HCT116 (cell line): Measurements from ENCODE around the gene RAD51AP2.

ENCODE experiments used
- CTCF ChIP-seq, 3 experiments: fragments of 200-600 bp in 1 of 3; sonication (generic) in 1 of 3; IDR thresholded peaks in 2 of 3; conservative IDR thresholded peaks in 1 of 3; 2 replicates each; pipeline ENCODE4 v1.5.1; 2012 to 2017; ENCODE audit warnings: low read depth in 2 of 3, low read length in 2 of 3, antibody characterized with exemption in 1 of 3, borderline replicate concordance in 1 of 3, control low read depth in 1 of 3, mild to moderate bottlenecking in 1 of 3, mixed read lengths in 1 of 3, mixed run types in 1 of 3, moderate library complexity in 1 of 3; ENCODE audit not compliant: insufficient read depth in 1 of 3
- EZH2 ChIP-seq: fragments of 200-600 bp; sonication (generic); IDR thresholded peaks from 2 replicates; pipeline ENCODE4 v1.6.1; 2017; ENCODE audit warnings: antibody characterized with exemption, mixed run types
- EZH2phosphoT487 ChIP-seq: fragments of 200-600 bp; IDR thresholded peaks from 2 replicates; pipeline ENCODE4 v1.6.1; 2018; ENCODE audit warnings: antibody characterized with exemption, borderline replicate concordance
- JUND ChIP-seq: IDR thresholded peaks from 2 replicates; pipeline ENCODE4 v1.6.1; 2012
- POLR2A ChIP-seq: IDR thresholded peaks from 2 replicates; pipeline ENCODE4 v1.7.0; 2011; ENCODE audit warnings: borderline replicate concordance; ENCODE audit not compliant: insufficient read depth, insufficient read length; ENCODE audit errors: extremely low read depth
- POLR2AphosphoS5 ChIP-seq: IDR thresholded peaks from 2 replicates; pipeline ENCODE4 v1.6.1; 2011; ENCODE audit warnings: mild to moderate bottlenecking, low read depth, low read length, moderate library complexity
- RAD21 ChIP-seq: IDR thresholded peaks from 2 replicates; pipeline ENCODE4 v1.6.1; 2012; ENCODE audit warnings: low read depth, mild to moderate bottlenecking
- ZBTB33 ChIP-seq: IDR thresholded peaks from 2 replicates; pipeline ENCODE4 v1.6.1; 2011; ENCODE audit warnings: mild to moderate bottlenecking, low read length, moderate library complexity; ENCODE audit not compliant: insufficient replicate concordance; ENCODE audit errors: extremely low read depth

- TF ChIP-seq CTCF (IDR thresholded peaks at IDR 0.05 in 2 of 3, conservative IDR thresholded peaks at IDR 0.05 in 1 of 3; ENCODE audit: borderline replicate concordance in 1 of 3, insufficient read depth in 1 of 3, low read depth in 2 of 3, low read length in 2 of 3) (no peak), RAD21 (no peak), POLR2A (no peak), EZH2phosphoT487 (no peak), JUND (no peak), POLR2AphosphoS5 (no peak), EZH2 (no peak), ZBTB33 (no peak)
Measured at GRCh38 chr2:17538022-17538843, 20.0 kb upstream of the RAD51AP2 start.
